EL (cell line): ENCODE measurements around the gene PADI3.

Experiments used
- DNase-seq: peaks from one replicate; pipeline ENCODE4 v3.0.0-alpha.2; 2016

The PADI3 gene

GRCh38 chr1:17248781-17249180, at the start of gene PADI3:
Gene PADI3, plus strand, starts transcription at chr1:17249098. Its CDS starts 40 bp downstream, at chr1:17249138.
- DNase-seq, result no peak

DNA sequence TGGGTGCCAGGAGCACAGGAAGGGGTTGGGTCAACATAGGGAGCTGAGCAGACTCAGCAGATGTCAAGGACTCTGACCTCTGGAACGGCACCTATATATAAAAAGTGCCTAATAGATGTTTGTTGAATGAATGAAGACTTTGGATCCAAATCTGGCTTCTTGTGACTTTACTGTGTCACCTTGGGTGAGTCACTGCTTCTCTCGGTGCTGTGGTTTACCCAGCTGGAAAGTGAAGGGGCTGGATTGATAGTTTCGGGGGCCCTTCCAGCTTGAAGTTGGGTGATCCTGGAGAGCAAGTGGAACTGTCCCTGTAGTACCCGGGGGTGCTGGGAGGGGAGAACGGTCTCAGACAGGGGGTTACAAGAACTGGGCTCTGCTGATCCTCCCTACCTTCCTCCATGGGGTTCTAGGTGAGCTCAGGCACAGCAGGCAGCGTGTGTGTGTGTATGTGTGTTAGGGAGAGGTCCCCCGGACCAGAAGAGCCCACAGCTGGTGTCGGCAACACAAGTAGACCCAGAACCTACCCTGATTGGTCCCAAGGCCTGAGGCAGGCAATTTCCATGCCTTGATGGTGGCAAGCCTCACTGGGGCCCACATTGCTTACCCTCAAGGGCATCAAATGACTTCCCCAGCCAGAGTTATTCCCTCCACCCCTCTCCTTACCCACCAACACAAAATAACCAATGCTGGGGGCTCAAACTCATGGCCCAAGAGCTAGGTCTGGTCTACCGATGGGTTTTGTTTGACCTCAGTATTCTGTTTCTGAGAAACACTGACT, 49.4 kb upstream of the PADI3 start:
- DNase-seq, result peak; percentile 28

GRCh38 chr1:17200246-17200645, 48.7 kb upstream of the PADI3 start:
- no peak for DNase-seq

DNA sequence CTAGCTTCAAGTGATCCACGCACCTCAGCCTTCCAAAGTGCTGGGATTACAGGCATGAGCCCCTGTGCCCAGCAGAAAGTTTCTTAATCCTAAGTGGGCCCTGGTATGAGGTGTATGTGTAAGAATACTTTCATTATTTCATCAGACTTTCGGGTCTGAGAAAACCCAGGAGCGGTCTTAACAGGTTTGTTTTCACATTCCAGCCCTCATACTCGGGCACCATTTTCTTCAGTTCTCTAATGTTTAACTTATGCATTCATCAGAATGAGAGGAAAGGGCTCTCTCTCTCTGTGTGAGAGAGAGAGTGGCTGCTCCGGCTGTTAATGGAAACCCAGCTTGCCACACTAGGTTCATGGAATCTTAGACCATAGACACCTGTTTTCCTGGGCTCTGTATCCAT, 48.1 kb upstream of the PADI3 start:
- no peak for DNase-seq

GRCh38 chr1:17201201-17202021, 47.5 kb upstream of the PADI3 start:
- no peak for DNase-seq

DNA sequence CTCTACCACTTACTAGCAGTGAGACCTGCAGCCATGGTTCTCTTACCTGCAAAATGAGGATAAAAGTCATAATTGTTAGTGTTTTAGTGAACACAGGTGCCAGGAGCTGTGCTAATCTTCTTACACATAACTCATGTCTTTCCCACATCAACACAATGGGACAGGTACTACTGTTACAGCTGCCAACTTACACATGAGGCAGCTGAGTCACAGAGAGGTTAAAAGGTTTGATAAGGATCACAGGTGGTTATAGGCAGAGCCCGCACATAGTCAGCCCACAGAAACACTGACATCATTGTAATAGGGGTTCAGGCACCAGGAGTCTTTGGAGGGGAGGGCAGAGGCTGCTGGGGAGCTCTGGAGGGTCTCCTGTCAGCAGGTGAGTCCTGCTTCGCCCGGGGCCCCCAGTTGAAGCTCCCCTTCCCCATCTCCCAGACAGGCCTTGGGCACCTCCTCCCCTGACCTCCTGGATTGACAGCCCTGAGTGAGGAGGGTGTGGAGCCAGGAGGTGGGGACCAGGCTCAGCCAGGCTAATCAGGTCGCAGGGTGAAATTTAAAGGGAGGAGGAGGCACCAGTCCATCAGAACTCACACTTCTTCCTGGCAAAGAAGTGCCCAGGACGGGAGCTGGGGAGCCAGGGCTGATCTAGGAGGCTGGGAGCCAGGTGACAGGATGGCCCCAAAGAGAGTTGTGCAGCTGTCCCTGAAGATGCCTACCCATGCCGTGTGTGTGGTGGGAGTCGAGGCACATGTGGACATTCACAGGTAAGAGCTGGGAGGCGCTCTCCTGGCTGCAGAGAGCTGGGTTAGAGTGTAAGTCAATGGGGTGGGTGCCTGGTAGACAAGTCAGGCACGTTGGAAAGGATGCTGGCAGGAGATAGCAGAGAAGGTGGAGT, 44.1 kb upstream of the PADI3 start, which contains the start of gene PADI1:
Gene PADI1, plus strand, starts transcription at position 583 of the 895 bp plus-strand sequence. Its CDS starts 90 bp downstream, at position 673.
- DNase-seq, result no peak

- DNase-seq, result no peak
Measured at GRCh38 chr1:17205652-17206051, 43.2 kb upstream of the PADI3 start.

DNA sequence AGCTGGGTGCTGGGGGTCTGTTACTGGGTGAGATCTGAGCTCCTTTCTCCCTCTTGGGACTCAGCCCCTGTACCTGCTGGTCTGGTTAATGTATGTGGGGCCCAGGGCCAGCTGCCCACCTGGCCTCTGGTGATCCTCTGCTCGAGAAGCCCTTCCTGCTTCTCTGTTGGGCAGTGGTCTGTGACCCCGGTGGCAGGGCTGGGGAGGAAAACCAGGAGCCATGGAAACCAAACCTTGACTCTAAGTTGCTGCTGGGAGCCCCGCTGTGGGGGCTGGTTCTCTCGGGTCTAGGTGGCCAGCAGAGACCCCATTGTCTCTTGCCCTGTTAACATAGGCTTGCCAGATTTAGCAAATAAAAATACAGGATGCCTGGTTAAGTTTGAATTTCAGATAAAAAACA, 42.7 kb upstream of the PADI3 start:
- no peak for DNase-seq

GRCh38 chr1:17207046-17207445, 41.9 kb upstream of the PADI3 start:
- peak; percentile 29 for DNase-seq

DNA sequence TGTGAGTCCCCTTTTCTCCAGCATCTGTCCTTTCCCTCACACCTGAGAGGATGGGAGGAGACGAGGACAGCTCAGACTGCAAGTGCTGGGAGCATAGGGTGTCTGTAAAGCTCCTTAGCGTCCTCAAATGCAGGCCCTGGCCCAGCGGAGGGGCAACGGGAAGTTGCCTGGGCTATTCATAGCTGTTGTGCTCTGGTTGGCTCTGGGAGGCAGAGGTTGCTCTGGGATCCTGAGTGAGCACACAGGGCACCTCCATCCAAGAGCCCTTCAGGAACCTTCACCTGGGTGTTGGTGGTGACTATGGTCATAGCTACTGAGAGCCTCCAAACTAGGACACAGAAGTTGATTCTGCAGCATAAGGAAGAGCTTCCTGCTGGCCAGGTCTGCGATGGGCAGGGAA, 41.4 kb upstream of the PADI3 start:
- DNase-seq, result no peak

DNA sequence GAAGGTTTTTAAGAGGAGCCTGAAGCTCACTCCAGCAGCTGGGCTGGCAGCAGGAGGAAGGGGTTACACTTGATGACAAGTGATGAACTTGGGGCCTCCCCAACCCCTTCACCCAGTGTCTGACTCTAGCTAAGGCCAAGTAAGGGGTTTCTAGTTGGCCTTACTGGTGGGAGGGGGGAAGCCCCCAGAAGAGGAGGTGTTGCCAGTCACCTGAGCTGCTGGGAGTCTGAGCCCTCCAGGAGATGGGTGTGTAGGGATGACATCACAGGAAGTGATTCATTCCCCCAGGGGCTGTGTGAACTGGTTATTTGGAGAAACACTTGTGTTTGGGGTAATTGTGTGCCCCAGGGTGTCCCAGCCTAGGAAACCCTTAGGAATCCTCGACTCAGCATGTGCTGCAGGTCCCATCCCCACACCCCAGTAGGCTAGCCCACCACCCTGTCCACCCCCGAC, 40.9 kb upstream of the PADI3 start:
- DNase-seq, result peak; percentile 90

GRCh38 chr1:17208546-17208945, 40.4 kb upstream of the PADI3 start:
- DNase-seq, result no peak

DNA sequence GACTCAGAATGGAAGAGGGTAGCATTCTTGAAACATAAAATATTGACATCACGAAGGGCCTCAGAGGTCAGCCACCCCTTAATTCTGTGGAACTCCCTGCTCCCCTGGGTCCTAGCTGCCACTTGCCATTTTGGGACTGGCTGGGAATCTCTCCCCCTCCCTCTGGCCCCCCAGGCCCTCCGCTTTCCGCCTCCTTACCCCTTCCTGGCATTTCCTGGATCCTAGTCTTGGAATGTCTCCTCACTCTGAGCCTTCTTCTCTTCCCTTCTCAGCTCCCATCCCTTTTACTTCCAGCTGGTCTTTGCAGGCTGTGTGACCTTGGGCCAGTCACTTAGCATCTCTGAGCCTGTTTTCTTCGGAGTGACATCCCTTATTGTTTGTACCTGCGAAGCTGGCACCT, 39.5 kb upstream of the PADI3 start:
- DNase-seq, result no peak

DNA sequence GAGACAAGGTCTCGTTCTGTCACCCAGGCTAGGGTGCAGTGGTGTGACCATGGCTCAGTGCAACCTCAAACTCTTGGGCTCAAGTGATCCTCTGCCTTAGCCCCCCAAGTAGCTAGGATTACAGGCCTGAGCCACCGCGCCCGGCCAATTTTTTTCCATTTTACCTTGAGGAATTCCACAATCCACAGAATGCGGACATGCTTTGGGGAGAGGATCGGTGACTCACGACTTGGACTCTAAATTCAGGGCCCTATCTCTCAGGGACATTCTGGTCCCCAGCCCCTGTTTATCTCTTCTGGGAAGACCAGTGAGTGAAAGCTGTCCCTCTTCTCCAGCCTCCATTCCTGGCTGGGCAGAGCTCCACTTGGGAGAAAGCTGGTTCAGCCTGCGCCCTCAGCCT, 38.7 kb upstream of the PADI3 start:
- DNase-seq, result no peak

GRCh38 chr1:17211377-17211776, 37.5 kb upstream of the PADI3 start:
- no peak for DNase-seq

DNA sequence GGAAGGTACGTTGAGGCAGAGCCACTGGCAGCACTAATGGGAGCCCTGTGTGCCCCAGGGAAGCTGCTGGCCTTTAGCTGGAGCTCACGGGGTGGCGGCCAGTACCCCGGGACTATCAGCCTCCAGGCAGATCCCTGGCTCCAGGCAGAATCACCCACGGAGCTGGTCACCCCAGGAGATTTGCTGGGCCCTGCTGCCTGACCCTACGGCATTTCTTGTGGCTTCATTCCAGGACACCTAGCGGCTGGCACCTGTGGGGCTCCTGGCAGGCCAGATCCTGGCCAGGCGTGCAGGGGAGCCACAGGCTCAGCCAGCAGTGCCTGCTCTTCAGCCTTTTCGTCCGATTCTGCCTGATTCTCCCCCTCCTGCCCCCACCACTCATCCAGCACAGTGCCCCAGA, 36.9 kb upstream of the PADI3 start:
- no peak for DNase-seq

DNA sequence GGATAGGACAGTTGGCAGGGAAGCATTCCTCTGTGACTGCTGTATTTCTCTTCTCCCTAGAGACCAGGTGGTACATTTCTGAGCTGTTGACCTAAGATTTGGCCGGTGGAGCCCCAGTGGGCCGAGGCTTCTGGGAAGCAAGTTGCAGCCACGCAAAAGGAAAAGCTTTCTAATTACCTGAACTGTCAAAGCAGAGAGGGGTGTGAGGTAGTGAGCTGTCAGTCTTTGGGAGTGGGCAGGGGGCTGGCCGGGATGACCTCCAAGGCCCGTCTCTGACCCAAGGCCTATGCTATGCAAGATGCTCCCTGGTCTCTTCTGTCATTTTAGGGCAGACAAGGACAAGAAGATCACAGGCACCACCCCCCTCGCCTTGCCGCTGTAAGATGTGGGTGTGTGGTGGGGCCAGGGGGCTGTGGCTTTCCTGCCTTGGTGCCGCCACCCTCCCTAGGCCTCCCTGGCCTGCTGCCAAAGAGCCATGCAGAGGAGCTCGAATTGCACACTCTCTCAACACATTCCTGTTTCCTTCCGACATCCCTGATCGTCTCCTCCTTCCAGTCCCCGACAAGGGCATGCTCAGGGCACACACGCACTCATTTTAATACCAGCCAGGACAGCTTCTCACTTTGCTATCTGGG, 36.3 kb upstream of the PADI3 start:
- peak; percentile 71 for DNase-seq

DNA sequence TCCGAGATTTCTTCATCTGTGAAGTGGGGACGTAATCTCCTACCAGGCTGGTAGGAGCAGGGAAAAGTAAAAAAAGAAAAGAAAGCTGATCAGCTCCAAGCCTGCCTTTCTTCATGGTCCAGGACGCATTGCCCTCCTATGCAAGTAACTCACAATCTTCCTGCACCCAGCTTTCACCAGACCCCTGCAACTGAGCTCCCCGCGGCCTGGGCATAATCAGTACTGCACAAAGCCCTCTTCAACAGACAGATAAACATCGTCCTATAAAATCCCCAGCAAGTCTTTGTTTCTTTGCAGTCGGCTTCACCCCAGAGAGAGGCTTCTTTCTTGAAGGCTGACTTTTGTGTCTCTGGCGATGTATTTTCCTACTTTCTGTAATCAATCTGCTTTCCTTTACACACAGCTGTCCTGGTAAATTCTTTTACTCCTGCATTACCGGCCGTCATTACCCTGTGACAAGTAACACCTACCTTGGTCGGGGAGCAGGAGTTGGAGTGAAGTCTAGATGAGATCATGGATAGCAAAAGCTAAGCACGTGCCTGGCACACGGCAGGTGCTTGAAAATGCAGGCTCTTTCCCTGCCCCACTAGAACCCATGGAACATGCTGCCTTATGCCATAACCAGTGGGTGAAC, 35.6 kb upstream of the PADI3 start:
- no peak for DNase-seq

- DNase-seq, result no peak
Measured at GRCh38 chr1:17213782-17214148, 35.1 kb upstream of the PADI3 start.

DNA sequence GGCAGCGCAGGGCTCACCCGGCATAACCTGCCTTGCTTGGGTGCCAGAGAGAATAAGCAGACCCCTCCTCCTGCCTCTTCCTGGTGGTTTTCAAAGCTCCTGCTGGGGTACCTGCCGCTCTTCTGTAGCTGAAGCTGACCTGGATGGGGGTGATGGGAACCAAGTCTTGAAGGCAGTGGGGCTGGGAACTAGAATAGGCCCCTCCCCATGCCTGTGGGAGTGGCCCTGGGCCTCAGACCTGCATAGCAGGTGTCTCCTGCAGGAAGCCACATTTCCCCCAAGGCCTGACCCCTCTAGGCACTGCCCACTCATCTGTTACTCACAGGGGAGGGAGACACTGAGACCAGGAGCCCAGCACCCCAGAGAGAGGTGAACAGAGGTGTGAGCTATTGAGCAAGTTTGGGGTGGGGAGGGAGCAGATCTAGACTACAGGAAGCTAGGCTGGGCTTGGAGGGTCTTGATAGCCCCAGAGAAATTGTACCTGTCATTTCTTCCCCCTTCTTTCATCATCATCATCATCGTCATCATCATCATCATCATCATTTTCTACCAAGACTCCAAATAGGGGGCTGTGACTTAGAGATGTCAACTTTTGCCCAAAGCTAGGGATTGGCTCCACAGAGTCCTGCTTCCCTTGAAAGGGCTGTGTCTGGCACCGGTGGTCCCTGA, 33.9 kb upstream of the PADI3 start:
- DNase-seq, result no peak

DNA sequence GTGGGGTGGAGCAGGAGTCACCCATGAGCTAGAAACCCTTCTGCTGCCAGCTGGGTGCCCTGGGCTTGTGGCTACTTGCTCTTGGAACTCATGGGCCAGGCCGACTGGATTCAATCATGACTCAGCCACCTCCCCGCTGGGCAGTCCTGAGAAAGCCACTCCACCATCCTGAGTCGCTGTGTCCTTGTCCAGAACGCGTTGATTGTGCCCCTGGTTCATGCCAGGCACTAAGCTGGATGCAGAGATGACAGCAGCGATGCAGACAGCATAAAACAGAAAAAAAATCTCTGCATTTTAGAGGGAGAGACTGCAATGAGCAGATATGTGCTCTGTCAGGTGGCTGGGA, 33.4 kb upstream of the PADI3 start:
- DNase-seq, result peak; percentile 47

GRCh38 chr1:17216078-17216477, 32.8 kb upstream of the PADI3 start:
- DNase-seq, result no peak
